ENCODE data around the gene PADI6.

GRCh38 chr1:17429183-17429582, 57.2 kb downstream of the PADI6 start:
- no peak for TF ChIP-seq CTCF (IDR thresholded peaks at IDR 0.05; ENCODE audit: low read depth, low read length, poor library complexity, severe bottlenecking)
- no peak for TF ChIP-seq EZH2phosphoT487 (IDR thresholded peaks at IDR 0.05; ENCODE audit: borderline replicate concordance, low read length)
